ENCODE data around the gene TMPO. TPM values are rescaled to one million over a fixed set of nuclear protein-coding genes. Genes with fewer than 3 reads are reported as not detected.
A peak's percentile ranks its signal among the peaks of the same experiment; 100 is the strongest.

TMPO gene
- total RNA-seq, 1 experiment from 2014 or later, result 124 TPM

DNA sequence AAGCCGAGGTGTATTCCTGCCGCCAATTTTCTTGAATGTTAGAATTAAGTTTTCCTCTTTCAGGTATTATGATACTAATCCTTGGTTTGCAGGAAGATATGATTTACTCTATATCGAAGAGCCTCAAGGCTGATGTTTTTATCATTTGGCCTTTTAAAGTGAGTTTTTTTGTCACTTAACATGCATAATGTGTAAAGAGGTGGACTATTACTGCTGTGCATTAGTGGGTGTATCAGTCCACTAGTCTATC lies 11.1 kb upstream of the TMPO start:
- TF ChIP-seq SIN3A (IDR thresholded peaks at IDR 0.05; ENCODE audit: borderline replicate concordance, insufficient read depth, low read depth, low read length) (no peak), TCF7L2 (IDR thresholded peaks at IDR 0.05; ENCODE audit: low read depth, low read length) (no peak), POLR2AphosphoS5 (IDR thresholded peaks at IDR 0.05; ENCODE audit: low read depth, low read length) (no peak), REST (IDR thresholded peaks at IDR 0.05; ENCODE audit: insufficient read depth in 1 of 2, low read depth in 2 of 2, low read length in 1 of 2) (no peak), CTCF (IDR thresholded peaks at IDR 0.05) (no peak)
- 0 out of 2 replicates have a peak, but pooled peaks cover 5% of the 10 kb centered on the region for H3K4me1 ChIP-seq (ENCODE audit: control insufficient read depth, insufficient read depth, low read length)
- H3K36me3 ChIP-seq (ENCODE audit: control insufficient read depth, insufficient read depth, low read length), result no peaks in the 10 kb centered on the region
- ChIA-PET POLR2A (no interaction called here), CTCF (no interaction called here)
- ATAC-seq (no peak), DNase-seq (ENCODE audit: low read depth, low spot score) (no peak)
- no peaks in the 10 kb centered on the region for H3K27me3 ChIP-seq (ENCODE audit: control insufficient read depth, insufficient read depth, low read length)
- no peaks in the 10 kb centered on the region for H3K9me3 ChIP-seq (ENCODE audit: control insufficient read depth, insufficient read depth, low read depth, low read length)
- in situ Hi-C loops (cut with HindIII; ENCODE audit: low pct_unique_long_range_greater_than_20kb, low sequenced_read_pairs), result no loop called here
- intact Hi-C loops (cut with micrococcal nuclease; ENCODE audit: unreplicated experiment), result no loop called here
- TSS peak; percentile 96 for BruUV-seq (replicated peaks)
- H3K4me3 ChIP-seq (ENCODE audit: low read depth in 2 of 2, low read length in 2 of 2), result peak overlapping the region; percentile 76 to 86
- peak overlapping the region; percentile 97 for H3K27ac ChIP-seq (ENCODE audit: low read length)

DNA sequence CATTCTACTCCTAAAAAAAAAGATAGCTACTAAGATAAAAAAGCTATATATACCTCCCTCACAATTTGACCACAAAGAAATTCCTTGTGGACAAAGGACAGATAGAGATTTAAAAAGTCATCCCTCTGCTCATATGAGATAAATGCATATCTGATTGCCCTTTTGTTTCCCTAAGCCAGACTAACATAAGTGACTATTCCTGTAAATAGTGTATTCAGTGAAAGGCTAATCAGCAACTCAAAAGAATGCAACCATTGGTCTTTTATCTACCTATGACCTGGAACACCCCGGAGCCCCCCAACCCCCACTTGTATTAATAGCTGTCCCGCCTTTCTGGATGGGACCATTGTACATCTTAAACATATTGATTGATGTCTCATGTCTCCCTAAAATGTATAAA lies 6.3 kb upstream of the TMPO start:
- POLR2A ChIA-PET, result interaction anchor here (0.7 kb wide), 1 partner anchor 60 kb away, joined by 3 read pairs; no protein-coding TSS in a partner anchor
- in situ Hi-C loops (cut with HindIII; ENCODE audit: low pct_unique_long_range_greater_than_20kb, low sequenced_read_pairs), result no loop called here
- intact Hi-C loops (cut with micrococcal nuclease; ENCODE audit: unreplicated experiment), result no loop called here

More for the DNA sequence above, 6.3 kb upstream of the TMPO start:
- no peak for TF ChIP-seq SIN3A (IDR thresholded peaks at IDR 0.05; ENCODE audit: borderline replicate concordance, insufficient read depth, low read depth, low read length)
- no peak for TF ChIP-seq REST (IDR thresholded peaks at IDR 0.05; ENCODE audit: insufficient read depth in 1 of 2, low read depth in 2 of 2, low read length in 1 of 2)
- TF ChIP-seq POLR2AphosphoS5 (IDR thresholded peaks at IDR 0.05; ENCODE audit: low read depth, low read length), result no peak
- TF ChIP-seq CTCF (IDR thresholded peaks at IDR 0.05), result no peak
- no peak for TF ChIP-seq TCF7L2 (IDR thresholded peaks at IDR 0.05; ENCODE audit: low read depth, low read length)
- Histone ChIP-seq H3K9me3 (ENCODE audit: control insufficient read depth, insufficient read depth, low read depth, low read length) (no peaks in the 10 kb centered on the region), H3K36me3 (ENCODE audit: control insufficient read depth, insufficient read depth, low read length) (no peaks in the 10 kb centered on the region), H3K27ac (ENCODE audit: low read length) (no peak overlapping the region), H3K4me3 (ENCODE audit: low read depth in 2 of 2, low read length in 2 of 2) (no peak overlapping the region), H3K4me1 (ENCODE audit: control insufficient read depth, insufficient read depth, low read length) (peaks cover 10% of the 10 kb centered on the region; the same call in 1 of the 2 replicates), H3K27me3 (ENCODE audit: control insufficient read depth, insufficient read depth, low read length) (no peaks in the 10 kb centered on the region)
- no TSS peak for BruUV-seq (replicated peaks)
- ATAC-seq, result no peak
- CTCF ChIA-PET, result no interaction called here
- no peak for DNase-seq (ENCODE audit: low read depth, low spot score)
